Muscle layer of duodenum (tissue), 2 donors: ENCODE data around the gene LTB4R2.

ENCODE experiments used
- H3K27ac ChIP-seq: one replicate; pipeline ENCODE4 v1.7.0; 2013; ENCODE audit warnings: mild to moderate bottlenecking, low read length
- H3K27me3 ChIP-seq: one replicate; pipeline ENCODE4 v1.7.0; 2013; ENCODE audit warnings: low read depth, mild to moderate bottlenecking, control low read depth, low read length
- H3K36me3 ChIP-seq, 2 donors: one replicate each; pipeline ENCODE4 v1.7.0; 2013; ENCODE audit warnings: low read length in 2 of 2, control low read depth in 1 of 2, mild to moderate bottlenecking in 1 of 2; ENCODE audit not compliant: insufficient read depth in 2 of 2, control insufficient read depth in 1 of 2
- H3K4me1 ChIP-seq, 2 donors: one replicate each; pipeline ENCODE4 v1.7.0; 2013; ENCODE audit warnings: low read length in 2 of 2, mild to moderate bottlenecking in 2 of 2, control low read depth in 1 of 2, moderate library complexity in 1 of 2; ENCODE audit not compliant: insufficient read depth in 2 of 2, control insufficient read depth in 1 of 2
- H3K4me3 ChIP-seq, 2 donors: one replicate each; pipeline ENCODE4 v1.7.0; 2013; ENCODE audit warnings: low read length in 2 of 2, low read depth in 1 of 2, mild to moderate bottlenecking in 1 of 2
- H3K9me3 ChIP-seq, 2 donors: one replicate each; pipeline ENCODE4 v1.7.0; 2013; ENCODE audit warnings: low read length in 2 of 2, control low read depth in 1 of 2, mild to moderate bottlenecking in 1 of 2; ENCODE audit not compliant: control insufficient read depth in 1 of 2
- donor health status: healthy.

Gene LTB4R2

GRCh38 chr14:24309538-24310264, at the start of gene LTB4R2:
LTB4R2 (plus strand) TSS chr14:24310140; CDS start chr14:24310665, 525 bp downstream.
- H3K9me3 ChIP-seq = no peaks in the 10 kb centered on the region
- H3K27ac ChIP-seq = no peak within 1 kb of the TSS
- H3K4me3 ChIP-seq = peak within 1 kb of the TSS; percentile 31 to 71
- H3K36me3 ChIP-seq = peaks cover 23 to 28% of the 10 kb centered on the region in 2 donors
- H3K27me3 ChIP-seq = no peaks in the 10 kb centered on the region
- peaks cover 21% of the 10 kb centered on the region in 2 donors for H3K4me1 ChIP-seq

GRCh38 chr14:24260780-24261157, 49.2 kb upstream of the LTB4R2 start:
- Histone ChIP-seq H3K36me3 (peaks cover 0 to 11% of the 10 kb centered on the region in 2 donors), H3K4me1 (no peaks in the 10 kb centered on the region), H3K4me3 (no peak overlapping the region), H3K9me3 (no peaks in the 10 kb centered on the region), H3K27ac (no peak overlapping the region), H3K27me3 (no peaks in the 10 kb centered on the region)

GRCh38 chr14:24261256-24261968, 48.5 kb upstream of the LTB4R2 start:
- H3K27me3 ChIP-seq = no peaks in the 10 kb centered on the region
- H3K27ac ChIP-seq = no peak overlapping the region
- no peaks in the 10 kb centered on the region for H3K9me3 ChIP-seq
- no peak overlapping the region for H3K4me3 ChIP-seq
- peaks cover 5 to 16% of the 10 kb centered on the region in 2 donors for H3K36me3 ChIP-seq
- H3K4me1 ChIP-seq = no peaks in the 10 kb centered on the region

GRCh38 chr14:24261969-24262327, 48.0 kb upstream of the LTB4R2 start:
- Histone ChIP-seq H3K4me1 (no peaks in the 10 kb centered on the region), H3K4me3 (no peak overlapping the region), H3K36me3 (peaks cover 10 to 21% of the 10 kb centered on the region in 2 donors)

GRCh38 chr14:24262821-24263733, 46.9 kb upstream of the LTB4R2 start, which contains the start of gene TGM1:
TGM1 (minus strand) TSS chr14:24263177; CDS start chr14:24262352, 825 bp downstream.
- Histone ChIP-seq H3K4me3 (no peak within 1 kb of the TSS), H3K36me3 (peaks cover 18 to 29% of the 10 kb centered on the region in 2 donors), H3K27me3 (no peaks in the 10 kb centered on the region), H3K27ac (no peak within 1 kb of the TSS), H3K9me3 (no peaks in the 10 kb centered on the region), H3K4me1 (no peaks in the 10 kb centered on the region)

More at GRCh38 chr14:24261969-24262327, 48.0 kb upstream of the LTB4R2 start:
- Histone ChIP-seq H3K27me3 (no peaks in the 10 kb centered on the region), H3K27ac (no peak overlapping the region), H3K9me3 (no peaks in the 10 kb centered on the region)

GRCh38 chr14:24263848-24264247, 46.1 kb upstream of the LTB4R2 start:
- Histone ChIP-seq H3K4me1 (no peaks in the 10 kb centered on the region), H3K27ac (no peak overlapping the region), H3K27me3 (no peaks in the 10 kb centered on the region), H3K4me3 (no peak overlapping the region), H3K9me3 (no peaks in the 10 kb centered on the region), H3K36me3 (peaks cover 20 to 29% of the 10 kb centered on the region in 2 donors)

GRCh38 chr14:24264298-24264697, 45.6 kb upstream of the LTB4R2 start:
- H3K36me3 ChIP-seq = peaks cover 25 to 33% of the 10 kb centered on the region in 2 donors
- no peaks in the 10 kb centered on the region for H3K27me3 ChIP-seq
- no peaks in the 10 kb centered on the region for H3K9me3 ChIP-seq
- no peak overlapping the region for H3K4me3 ChIP-seq
- H3K27ac ChIP-seq = no peak overlapping the region
- no peaks in the 10 kb centered on the region for H3K4me1 ChIP-seq

GRCh38 chr14:24266344-24267244, 43.3 kb upstream of the LTB4R2 start:
- no peaks in the 10 kb centered on the region for H3K9me3 ChIP-seq
- no peak overlapping the region for H3K27ac ChIP-seq
- H3K27me3 ChIP-seq = no peaks in the 10 kb centered on the region
- H3K36me3 ChIP-seq = peaks cover 28 to 38% of the 10 kb centered on the region in 2 donors
- no peak overlapping the region for H3K4me3 ChIP-seq
- H3K4me1 ChIP-seq = peaks cover 0 to 5% of the 10 kb centered on the region in 2 donors

- Histone ChIP-seq H3K27ac (no peak overlapping the region), H3K4me1 (peaks cover 4 to 10% of the 10 kb centered on the region in 2 donors), H3K9me3 (no peaks in the 10 kb centered on the region), H3K27me3 (no peaks in the 10 kb centered on the region), H3K36me3 (peaks cover 28 to 38% of the 10 kb centered on the region in 2 donors), H3K4me3 (no peak overlapping the region)
These were observed 42.4 kb upstream of the LTB4R2 start for GRCh38 chr14:24267516-24267915.

GRCh38 chr14:24268225-24268624, 41.7 kb upstream of the LTB4R2 start:
- H3K9me3 ChIP-seq = no peaks in the 10 kb centered on the region
- no peak overlapping the region for H3K27ac ChIP-seq
- H3K27me3 ChIP-seq = no peaks in the 10 kb centered on the region
- H3K36me3 ChIP-seq = peaks cover 28 to 38% of the 10 kb centered on the region in 2 donors
- peaks cover 4 to 10% of the 10 kb centered on the region in 2 donors for H3K4me1 ChIP-seq
- H3K4me3 ChIP-seq = no peak overlapping the region
